Activated naive CD4-positive, alpha-beta T cell treated with Interleukin-2 at 50 U/mL for 16 hours (primary cell): ENCODE measurements around the gene TNFSF10.

Source experiments
- DNase-seq: peaks from one replicate; pipeline ENCODE4 v3.0.0-alpha.2; 2020

Gene TNFSF10

DNA sequence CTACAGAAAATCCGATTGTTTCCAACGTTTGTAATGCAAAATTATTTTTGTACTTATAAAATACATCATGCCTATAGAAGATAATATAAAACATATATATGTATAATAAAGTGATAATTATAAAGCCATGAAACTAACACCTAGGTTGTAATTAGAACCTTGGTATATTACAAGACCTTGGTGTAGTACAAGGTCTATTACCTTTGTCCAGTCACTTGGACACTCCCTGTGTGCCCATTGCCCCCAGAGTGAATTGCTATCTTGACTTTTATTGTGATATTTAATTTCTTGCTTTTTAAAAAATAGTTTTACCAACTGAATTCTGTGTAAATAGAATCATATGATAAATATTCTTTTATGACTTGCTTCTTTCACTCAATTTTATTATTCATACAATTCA, 20.7 kb upstream of the TNFSF10 start:
- no peak for DNase-seq

DNA sequence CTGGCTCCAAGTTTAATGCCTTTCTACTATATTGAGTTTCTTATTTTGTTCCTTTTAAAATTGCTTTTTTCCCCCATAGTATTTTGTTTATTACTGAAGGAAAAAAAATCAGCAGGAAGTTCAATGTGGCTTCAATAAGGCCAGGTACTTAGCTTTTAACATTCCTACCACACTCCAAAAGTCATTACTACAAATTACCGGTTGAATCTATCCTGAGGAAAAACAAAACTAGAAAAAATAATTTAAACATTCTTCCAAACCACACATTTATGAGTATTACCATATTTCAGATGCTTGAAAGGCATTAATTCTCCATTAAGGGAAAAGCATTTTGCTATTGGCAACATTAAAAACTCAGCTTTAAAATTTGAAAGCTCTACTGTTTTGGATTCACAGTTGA, 20.2 kb upstream of the TNFSF10 start:
- no peak for DNase-seq

DNA sequence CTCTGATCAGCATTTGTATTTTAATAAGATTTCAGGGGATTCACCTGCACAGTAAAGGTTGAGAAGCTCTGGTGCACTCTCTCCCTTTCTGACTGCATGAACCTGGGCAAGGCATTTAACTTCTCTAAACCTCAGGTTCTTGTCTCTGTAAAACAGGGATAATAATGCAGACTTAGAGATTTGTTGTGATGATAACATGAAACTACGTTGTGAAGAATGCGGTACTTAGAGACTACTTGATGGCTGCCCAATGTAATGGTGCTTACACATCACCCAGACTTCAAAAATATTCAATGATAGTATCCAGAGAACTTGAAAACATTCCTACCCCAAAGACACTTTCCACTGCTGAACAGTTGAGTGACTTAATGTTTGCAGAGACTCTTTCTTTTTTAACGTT, 19.8 kb upstream of the TNFSF10 start:
- DNase-seq = no peak

DNA sequence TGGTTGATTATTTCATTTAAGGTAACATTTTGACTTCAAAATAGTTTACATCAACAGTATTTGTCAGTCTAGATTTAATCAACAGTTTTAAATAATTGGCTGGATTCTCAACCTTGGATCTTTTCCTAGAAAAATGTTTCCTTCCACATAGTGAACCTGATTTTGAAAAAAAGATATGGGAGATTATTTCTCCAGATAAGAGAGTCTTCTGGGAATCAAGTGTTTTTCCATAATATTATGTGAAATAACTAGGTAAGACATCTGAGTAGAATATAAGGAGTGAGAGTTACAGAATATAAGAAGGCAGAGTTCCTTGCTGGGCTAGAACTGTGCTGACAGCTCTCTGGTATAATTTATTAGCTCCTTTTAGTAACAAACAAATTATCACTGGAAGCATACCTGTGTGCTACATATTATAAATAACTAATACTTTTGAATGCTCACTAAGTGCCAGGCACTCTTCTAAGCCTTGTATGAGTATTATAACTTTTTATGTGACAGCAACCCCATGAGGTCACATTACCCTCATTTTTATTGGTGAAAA, 18.8 kb upstream of the TNFSF10 start:
- no peak for DNase-seq

DNA sequence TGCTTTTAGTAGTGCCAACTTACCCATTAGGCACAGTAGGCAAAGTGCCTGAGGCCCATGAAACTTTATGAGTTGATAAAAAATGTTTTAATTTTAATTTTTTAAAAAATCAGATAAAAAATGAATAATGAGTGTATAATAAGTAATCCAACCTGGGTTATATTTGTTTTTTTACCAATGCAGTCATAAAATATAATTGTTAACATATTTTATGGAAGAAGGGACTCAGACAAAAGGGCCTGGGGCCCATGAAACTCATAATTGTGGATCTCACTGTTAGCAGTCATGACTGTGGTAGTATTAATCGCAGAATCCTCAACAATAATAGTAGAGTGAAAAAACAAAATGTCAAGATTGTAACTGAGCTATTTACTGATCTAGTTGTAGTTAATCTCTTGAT, 16.8 kb upstream of the TNFSF10 start:
- DNase-seq = no peak

DNA sequence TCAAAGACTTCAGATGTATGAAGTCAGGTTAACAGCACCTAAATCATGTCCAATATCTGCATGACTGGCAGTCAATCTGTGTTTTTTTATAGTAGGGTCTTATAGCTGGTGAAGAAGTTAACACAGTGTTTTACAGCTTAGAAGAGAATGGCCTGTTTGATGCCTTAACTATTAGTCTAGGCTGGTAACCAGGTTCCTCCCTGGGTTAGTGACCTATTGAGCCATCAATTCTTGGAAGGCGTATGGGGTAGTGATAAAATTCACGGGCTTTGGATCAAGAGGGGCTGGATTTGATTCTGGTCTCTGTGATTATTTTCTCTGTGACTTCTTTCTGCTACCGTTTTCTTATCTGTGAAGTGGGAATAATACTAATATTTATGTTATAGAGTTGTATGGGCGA, 16.0 kb upstream of the TNFSF10 start:
- DNase-seq = no peak

DNA sequence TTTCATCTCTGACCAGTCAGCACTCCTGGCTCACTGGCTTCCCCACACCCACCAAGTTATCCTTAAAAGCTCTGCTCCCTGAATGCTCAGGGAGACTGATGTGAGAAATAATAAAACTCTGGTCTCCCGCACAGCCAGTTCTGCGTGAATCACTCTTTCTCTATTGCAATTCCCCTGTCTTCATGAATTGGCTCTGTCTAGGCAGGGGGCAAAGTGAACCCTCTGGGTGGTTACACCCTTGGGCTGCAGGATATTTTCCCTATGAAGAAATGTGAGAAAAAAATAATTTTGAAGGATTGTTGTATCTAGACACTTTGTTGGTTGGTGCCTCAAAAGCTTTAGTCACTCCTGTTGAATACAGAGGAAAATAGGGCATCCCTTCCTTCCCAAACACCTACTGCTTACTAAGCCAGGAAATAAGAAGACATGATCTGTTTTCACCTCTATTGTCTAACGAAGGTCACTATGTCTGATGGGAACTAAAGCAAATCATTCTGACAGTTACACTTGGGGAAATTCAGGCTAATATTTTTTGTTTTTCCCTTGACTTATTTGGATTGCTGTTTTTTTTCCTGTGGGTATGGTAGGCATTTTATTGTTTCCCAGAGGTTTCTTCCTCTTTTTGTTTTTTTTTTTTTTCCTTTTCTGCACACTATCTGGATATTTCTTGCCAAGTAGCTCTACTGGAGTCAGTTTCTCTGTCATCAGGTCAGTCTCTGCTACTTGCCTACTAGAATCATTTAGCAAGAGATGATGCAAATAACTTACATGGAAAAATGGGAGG, 15.3 kb upstream of the TNFSF10 start:
- no peak for DNase-seq

DNA sequence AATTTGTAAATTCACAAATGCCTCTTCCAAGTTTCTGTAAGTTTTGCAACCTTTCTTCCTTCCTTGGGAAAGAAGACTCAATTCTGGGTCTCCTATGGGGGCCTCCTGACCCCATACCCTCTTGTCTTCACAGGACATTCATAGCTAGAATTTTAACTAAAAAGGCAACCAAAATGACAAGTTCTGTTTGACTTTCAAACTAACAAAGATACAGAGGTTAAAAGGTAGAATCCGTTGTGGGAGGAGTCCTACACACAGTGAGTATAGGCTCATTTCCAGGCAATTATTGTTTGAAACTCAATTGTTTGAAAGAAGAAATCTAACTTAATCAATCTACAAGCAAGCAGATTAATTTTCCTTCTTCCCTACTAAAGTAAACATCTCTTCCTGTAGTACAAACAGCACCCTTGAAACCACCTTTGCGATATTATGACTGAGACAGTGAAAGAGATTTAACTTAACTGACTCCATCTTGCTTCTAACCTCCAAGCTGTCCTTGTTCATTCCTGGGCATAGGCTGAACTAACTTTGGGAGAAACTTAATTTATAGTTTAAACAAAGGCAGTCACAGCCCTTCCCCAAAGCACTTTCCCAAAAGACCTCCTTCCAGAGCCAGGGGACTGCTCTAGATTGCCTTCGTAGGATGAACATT, 14.4 kb upstream of the TNFSF10 start:
- DNase-seq = no peak

DNA sequence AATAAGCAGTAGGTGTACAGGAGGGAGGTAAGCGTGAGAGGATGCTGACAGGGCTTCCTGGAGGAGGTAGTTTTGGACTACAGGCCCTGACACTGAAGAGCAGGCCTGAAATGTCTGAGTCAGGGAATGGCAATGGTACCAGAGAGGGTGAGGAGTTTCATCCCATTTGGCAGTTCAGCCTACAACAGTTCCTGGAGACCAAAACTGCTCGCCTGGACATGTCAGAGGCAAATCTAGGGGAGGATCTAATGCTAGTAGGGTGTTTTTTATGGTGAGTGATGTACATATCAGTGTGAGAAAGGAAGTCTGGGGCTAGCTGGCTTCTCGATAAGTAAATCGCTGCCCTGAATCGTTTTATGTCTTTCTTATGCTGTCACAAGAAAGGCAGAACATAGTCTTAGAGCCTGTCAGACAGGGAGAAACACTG, 13.8 kb upstream of the TNFSF10 start:
- DNase-seq = no peak

DNA sequence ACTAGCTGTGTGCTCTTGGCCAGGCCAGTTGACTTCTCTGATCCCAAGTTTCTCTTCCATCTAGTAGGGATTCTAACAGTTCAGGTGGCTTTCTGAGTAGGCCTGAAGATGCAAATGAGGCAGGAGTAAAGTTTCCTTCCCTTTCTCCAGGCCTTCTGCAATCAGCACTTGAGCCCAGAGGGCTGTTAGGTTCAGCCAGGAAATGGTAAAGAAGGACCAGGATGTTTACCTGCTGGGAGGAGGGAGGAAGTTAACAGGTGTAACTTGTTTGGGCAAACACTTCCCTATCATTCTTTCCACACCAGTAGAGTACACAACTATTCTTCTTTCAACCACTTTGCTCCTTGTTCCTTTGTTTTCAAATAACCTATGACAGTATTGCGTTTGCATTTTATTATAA, 13.3 kb upstream of the TNFSF10 start:
- DNase-seq = no peak

DNA sequence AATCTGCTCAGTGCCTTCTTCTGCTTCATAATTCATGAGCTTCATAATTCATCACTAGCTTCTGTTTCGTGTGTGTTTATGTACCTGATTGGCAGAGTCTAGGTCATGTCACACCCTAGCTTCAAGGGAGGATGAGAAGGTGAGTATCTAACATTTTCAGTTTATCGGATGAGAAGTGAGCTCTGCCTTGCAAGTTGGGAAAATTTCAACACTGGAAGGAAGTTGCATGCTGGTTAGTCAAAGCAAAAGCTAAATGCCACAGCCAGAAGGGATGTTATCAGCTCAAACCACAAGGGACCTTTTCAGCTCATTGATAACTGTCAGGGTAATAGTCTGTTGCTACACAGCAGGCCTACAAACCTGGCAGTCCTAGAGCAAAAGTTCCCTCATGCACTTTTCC, 7.3 kb upstream of the TNFSF10 start:
- DNase-seq = no peak

DNA sequence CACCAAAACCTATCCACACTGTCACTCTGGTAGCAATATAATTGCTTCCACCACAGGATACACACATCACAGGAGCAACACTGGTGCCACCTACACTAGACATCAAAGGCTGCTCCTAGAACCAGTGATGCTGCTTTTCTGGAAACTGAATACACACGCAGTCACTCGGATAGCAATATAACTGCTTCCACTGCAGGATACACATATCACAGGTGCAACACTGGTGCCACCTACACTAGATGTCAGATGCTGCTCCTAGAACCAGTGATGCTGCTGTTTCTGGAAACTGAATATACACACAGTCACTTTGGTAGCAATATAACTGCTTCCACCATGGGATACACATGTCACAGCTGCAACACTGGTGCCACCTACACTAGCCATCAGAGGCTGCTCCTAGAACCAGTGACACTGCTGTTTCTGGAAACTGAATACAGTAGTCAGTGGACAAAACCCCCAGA, 6.9 kb upstream of the TNFSF10 start:
- DNase-seq = peak; percentile 43

DNA sequence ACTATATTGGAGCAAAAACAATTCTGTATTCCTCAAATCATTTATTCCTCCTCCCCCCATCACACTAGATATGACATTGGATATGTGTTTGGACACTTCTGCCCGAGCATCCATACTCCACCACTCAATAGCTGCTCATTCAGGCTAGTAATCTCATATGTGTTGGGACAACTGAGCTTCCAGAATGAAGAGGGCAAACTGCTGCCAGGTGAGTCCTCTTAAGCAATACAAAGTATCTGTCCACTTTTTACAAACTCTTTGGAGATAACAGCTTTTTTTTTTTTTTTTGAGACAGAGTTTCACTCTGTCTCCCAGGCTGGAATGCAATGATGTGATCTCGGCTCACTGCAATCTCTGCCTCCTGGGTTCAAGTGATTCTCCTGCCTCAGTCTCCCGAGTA, 5.4 kb upstream of the TNFSF10 start:
- no peak for DNase-seq

DNA sequence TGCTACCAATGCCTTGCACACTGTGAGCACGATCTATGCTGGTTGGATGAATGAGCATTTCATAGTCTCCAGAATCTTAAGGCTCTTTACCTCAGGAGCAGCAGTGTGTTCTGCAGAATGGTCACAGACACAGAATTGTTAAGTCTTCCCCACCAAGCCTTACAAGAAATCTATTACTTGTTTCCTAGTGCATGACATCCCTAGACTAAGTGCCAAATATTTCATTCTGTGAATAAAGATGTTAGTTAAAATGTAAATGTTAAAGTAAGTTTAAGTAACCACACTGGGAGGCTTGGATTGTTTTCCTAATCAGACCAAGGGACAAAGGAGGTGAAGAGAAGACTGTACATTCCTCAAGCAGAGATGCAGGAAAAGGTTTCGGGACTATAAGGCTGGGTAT, 4.1 kb upstream of the TNFSF10 start:
- no peak for DNase-seq

DNA sequence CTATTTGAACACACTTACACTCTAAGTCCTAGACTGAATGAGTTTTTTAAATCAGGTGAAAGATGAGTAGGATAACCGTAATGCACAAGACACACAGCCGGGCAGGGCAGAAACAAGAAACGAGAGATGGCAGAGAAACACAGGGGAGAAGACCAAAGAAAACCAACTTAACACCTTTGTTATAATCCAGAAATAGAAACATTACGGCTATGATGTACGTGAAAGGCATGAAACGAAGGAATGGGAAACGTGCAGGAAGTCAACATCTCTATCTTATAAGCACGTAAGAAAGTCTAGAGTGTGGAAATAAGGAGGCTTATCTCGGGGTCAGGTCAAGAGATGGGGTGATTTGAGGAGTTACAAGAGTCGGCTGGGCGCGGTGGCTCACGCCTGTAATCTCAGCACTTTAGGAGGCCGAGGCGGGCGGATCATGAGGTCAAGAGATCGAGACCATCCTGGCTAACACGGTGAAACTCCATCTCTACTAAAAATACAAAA, 1.9 kb upstream of the TNFSF10 start:
- DNase-seq = no peak

DNA sequence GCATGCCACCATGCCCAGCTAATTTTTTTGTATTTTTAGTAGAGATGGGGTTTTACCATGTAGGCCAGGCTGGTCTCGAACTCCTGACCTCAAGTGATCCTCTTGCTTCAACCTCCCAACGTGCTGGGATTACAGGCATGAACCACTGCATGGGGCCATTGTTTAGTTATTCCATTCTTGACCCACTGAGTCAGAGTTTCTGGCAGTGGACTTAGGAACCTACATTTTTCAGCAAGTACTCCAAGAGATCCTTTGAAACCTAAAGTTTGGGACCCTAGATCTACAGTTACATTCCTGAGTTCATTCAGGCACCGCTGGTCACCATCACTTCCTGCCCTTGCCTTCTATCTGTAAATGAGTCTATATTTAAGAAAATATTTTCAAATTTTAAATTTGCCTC, 1.4 kb upstream of the TNFSF10 start:
- no peak for DNase-seq

DNA sequence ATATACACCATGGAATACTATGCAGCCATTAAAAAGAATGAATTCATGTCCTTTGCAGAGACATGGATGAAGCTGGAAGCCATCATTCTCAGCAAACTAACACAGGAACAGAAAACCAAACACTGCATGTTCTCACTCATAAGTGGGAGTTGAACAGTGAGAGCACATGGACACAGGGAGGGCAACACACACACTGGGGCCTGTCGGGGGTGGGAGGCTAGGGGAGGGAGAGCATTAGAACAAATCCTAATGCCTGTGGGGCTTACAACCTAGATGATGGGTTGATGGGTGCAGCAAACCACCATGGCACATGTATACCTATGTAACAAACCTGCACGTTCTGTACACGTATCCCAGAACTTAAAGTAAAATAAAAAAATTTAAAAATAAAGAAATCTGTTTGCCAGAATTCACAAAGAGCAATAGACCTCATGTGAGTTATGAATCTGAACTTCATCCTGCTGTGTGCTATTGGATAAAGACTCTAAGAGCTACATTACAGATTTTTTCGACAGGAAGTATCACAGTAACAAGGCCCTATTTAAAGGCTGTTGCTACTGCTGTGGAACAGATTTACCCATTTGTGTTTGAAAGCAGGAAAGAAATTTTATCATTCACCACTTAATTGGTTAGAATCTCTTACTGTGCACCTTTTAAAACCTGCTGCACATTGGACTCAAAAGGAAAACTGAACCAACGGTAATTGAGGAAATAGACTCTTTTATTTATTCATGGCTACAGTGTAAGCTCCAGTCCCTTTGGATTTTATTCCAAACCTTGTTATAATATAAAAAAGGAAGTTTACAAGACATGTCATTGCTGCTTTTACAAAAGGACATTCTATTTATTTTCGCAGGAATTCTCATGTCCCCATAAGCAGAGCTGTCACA, 1.1 kb downstream of the TNFSF10 start:
- peak; percentile 22 for DNase-seq

DNA sequence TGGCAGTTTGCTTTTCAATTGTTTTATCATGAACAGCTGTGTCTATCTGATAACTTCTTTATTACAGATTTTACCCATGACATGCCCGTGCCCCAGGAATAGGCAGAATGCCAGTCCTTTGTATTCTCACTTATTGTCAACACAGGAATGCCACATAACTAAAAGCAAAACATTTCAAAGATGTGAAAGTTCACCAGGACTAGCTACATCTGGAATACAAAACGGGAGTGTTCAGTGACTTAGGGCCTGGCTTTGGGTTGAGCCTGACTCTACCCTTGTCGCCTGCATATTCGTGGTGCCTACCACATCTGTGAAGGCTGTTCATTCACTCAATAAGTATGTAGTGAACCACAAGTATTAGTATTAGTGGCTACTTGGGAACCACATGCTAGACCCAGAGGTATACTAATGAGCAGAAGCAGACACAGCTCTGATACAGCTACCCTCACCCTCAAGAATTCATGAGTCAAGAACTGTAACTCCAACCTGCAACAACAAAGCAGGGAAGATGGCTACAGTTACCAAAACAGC, 2.9 kb downstream of the TNFSF10 start:
- peak; percentile 44 for DNase-seq

DNA sequence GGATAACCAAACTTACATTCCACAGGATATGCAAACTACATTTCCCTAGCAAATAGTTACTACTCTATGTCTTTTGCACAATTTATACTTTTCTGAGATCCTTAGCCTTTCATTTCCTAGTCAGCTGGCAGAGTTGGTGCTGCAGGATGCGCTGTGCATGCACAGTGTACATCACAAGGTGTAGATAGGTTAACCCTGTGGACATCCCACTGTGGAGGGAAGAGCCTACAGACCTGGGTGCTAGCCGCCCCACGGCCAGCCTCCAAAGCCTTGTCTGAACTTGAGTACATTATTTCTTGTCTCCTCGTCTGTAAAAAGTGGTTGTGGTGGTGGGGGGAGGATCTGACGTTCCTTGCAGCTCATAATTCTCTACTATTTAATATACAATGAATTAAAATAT, 3.5 kb downstream of the TNFSF10 start:
- DNase-seq = no peak

DNA sequence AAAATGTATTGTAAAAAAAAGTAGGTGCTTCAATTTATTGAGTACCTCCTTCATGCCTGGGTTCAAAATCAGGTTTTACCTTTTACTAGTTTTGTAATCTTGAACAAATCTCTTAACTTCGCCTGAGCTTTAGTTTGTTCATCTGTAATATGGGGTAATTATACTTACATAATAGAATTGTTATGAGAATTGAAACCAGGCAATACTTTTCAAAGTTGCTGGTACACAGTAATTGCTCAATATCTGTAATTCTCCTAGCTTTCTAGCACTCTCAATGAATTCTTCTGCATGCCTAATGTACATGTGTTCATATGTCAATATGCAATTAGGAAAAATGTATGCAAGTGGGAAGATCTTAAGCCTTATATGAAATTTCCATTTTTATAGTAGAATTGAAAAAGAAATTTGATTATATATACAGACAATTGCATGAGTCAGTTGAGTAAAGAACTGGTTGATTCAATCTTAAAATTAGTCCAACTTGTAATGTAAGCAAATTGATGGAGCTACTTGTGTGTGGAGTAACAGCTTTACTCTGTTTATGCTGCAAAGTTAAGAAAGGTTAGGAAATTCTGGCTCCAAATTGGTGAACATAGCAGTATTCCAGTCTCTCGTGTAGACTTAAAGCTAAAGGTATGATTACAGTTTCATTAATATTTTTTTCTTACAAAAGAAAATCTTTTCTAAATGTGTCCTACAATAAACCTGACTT, 4.1 kb downstream of the TNFSF10 start:
- DNase-seq = no peak

DNA sequence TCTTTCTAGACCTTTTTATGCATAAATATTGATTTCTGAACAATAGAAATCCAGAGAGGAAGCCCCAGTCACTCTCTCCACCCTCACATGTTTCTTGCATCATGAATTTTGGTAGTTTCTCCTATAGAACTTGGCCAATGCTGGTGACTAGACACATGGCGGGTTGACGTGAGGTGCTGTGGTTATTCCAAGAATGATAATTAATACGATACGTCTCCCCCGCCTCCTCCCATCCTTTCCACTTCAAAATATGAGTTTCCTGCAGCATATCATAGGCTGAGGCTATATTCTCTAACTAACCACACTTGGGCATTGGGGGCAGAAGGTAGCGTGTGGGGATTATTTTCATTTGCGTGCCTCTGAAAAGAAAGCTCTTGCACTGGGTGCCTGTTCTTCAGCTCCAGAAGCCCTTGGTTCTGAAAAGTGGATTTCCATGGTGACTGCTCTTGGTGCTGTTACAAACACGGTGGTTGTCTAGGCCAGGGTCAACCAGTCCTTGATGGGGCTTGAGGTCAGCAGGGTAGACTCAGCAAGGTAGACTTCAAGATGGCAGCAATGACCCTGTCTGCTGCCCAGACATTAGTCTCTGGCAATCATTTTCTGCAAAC, 5.3 kb downstream of the TNFSF10 start:
- peak; percentile 72 for DNase-seq
